Measurements from ENCODE around the gene MON2. TPM values are rescaled to one million over a fixed set of nuclear protein-coding genes. Genes with fewer than 3 reads are reported as not detected.

Gene MON2
- total RNA-seq, 2 experiments from 2014 or later: 29.2 to 29.8 TPM

- intact Hi-C loops (cut with micrococcal nuclease): no loop called here
- no peaks in the 10 kb centered on the region for H3K36me3 Mint-ChIP-seq (ENCODE audit: low read depth)
- no peaks in the 10 kb centered on the region for H3K9me3 Mint-ChIP-seq
- no peak overlapping the region for H3K4me3 Mint-ChIP-seq
- DNase-seq: no peak
- no peaks in the 10 kb centered on the region for H3K27me3 Mint-ChIP-seq (ENCODE audit: low read depth)
- CTCF ChIA-PET: interaction anchor here (0.6 kb wide), 1 partner anchor 12 kb away, joined by 3 read pairs; no protein-coding TSS in a partner anchor
- H3K27ac Mint-ChIP-seq: no peak overlapping the region
- H3K4me1 Mint-ChIP-seq (ENCODE audit: low read depth): no peaks in the 10 kb centered on the region
These were observed 181.0 kb downstream of the MON2 start for GRCh38 chr12:62647586-62647985.

GRCh38 chr12:62649412-62650138 lies 182.9 kb downstream of the MON2 start:
- Mint-ChIP-seq H3K36me3 (ENCODE audit: low read depth) (no peaks in the 10 kb centered on the region), H3K4me3 (no peak overlapping the region), H3K4me1 (ENCODE audit: low read depth) (peaks cover 2% of the 10 kb centered on the region), H3K27ac (no peak overlapping the region), H3K9me3 (no peaks in the 10 kb centered on the region), H3K27me3 (ENCODE audit: low read depth) (peaks cover 4% of the 10 kb centered on the region)
- intact Hi-C loops (cut with micrococcal nuclease): no loop called here
- CTCF ChIA-PET: no interaction called here
- DNase-seq: no peak

Small RNA genes within 50 kb of the gene (microRNA-seq; reads per million reads assigned to microRNA genes)
- 39,708 reads per million, percentile 99 among the genes with 10 or more reads in this experiment for gene MIRLET7I (ENCODE audit: borderline microRNAs expressed, borderline replicate concordance)

Other genes with a start within 250 kb of the MON2 start
- 10 to 100 TPM; 84.5 to 95.5 TPM for gene USP15, start 206.4 kb upstream of the MON2 start, total RNA-seq